ENCODE results near the gene GRB7.
"Not testable (repeated sequence)": the region's sequence is repeated elsewhere in the genome, so short reads cannot be mapped to it uniquely, and the experiment has no call there.

GRB7 gene

GRCh38 chr17:39709998-39710964 is 27.5 kb upstream of the GRB7 start:
- DNase-seq (ENCODE audit: low read depth): no peak

GRCh38 chr17:39711071-39711470 is 26.7 kb upstream of the GRB7 start:
- not testable (repeated sequence) for DNase-seq (ENCODE audit: low read depth)

GRCh38 chr17:39711851-39712250 is 25.9 kb upstream of the GRB7 start:
- no peak for DNase-seq (ENCODE audit: low read depth)

- no peak for DNase-seq (ENCODE audit: low read depth)
Observed at GRCh38 chr17:39714234-39714633, 23.5 kb upstream of the GRB7 start.

- no peak for DNase-seq (ENCODE audit: low read depth)
Observed at GRCh38 chr17:39715375-39716072, 22.2 kb upstream of the GRB7 start.

GRCh38 chr17:39716073-39716818 is 21.5 kb upstream of the GRB7 start:
- no peak for DNase-seq (ENCODE audit: low read depth)

- DNase-seq (ENCODE audit: low read depth): no peak
Observed at GRCh38 chr17:39716879-39717536, 20.7 kb upstream of the GRB7 start.

- DNase-seq (ENCODE audit: low read depth): no peak
Observed at GRCh38 chr17:39717660-39718059, 20.1 kb upstream of the GRB7 start.

GRCh38 chr17:39719563-39720355 is 18.0 kb upstream of the GRB7 start:
- DNase-seq (ENCODE audit: low read depth): no peak

- DNase-seq (ENCODE audit: low read depth): no peak
Observed at GRCh38 chr17:39722104-39722503, 15.6 kb upstream of the GRB7 start.

GRCh38 chr17:39722965-39723848 is 14.5 kb upstream of the GRB7 start:
- no peak for DNase-seq (ENCODE audit: low read depth)

GRCh38 chr17:39724731-39725130 is 13.0 kb upstream of the GRB7 start:
- no peak for DNase-seq (ENCODE audit: low read depth)

- not testable (repeated sequence) for DNase-seq (ENCODE audit: low read depth)
Observed at GRCh38 chr17:39725923-39726322, 11.8 kb upstream of the GRB7 start.

- DNase-seq (ENCODE audit: low read depth): no peak
Observed at GRCh38 chr17:39726617-39727016, 11.1 kb upstream of the GRB7 start.

- DNase-seq (ENCODE audit: low read depth): no peak
Observed at GRCh38 chr17:39727556-39727955, 10.2 kb upstream of the GRB7 start.

GRCh38 chr17:39729280-39729851 is 8.4 kb upstream of the GRB7 start:
- DNase-seq (ENCODE audit: low read depth): peak; percentile 26

GRCh38 chr17:39730095-39730921 is 7.4 kb upstream of the GRB7 start, which contains the start of gene MIEN1:
MIEN1 (minus strand) TSS chr17:39730532; CDS start chr17:39730495, 37 bp downstream.
- peak; percentile 82 for DNase-seq (ENCODE audit: low read depth)

- DNase-seq (ENCODE audit: low read depth): no peak
Observed at GRCh38 chr17:39732586-39732985, 5.2 kb upstream of the GRB7 start.

GRCh38 chr17:39735882-39736281 is 1.9 kb upstream of the GRB7 start:
- no peak for DNase-seq (ENCODE audit: low read depth)

Measured in EH (cell line).